ENCODE data around the gene DCN.

DCN gene

DNA sequence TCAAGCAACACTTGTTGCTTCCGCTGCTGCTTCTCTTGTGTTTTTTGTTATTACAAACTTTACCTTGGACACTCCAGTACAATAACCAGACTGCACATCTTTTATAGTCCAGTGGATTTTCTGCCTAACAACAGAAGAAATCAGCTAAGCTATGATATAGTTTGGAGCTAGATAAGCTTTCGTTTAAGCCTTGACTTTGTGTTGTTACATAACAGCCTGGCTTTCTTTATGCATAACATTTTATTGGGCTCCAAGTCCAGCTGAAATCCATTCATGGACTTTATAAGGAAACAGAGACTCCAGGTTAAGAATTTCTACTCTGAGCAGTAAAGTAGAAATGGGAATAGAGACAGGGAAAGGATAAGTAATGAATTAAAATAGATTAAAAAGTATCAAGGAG, 3.5 kb upstream of the DCN start:
- no peak for DNase-seq (ENCODE audit: low read depth)

DNA sequence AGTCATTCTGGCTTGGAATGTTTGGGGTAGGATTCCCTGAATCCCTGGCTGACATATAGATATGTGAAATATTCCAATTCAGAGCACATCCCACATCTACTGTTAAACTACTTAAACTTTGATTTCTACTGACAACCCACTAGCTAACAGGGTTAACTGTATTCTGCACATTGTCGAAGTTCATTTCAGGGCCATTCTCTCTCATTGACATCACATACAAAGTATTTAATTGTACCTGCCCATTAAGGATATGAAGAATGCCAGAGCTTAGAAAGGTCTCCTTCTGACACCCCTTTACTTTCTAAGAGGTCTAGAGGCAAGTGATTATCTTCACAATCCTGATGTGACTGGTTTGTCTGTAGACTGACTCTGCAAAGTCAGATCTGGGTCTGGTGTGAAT, 2.8 kb upstream of the DCN start:
- no peak for DNase-seq (ENCODE audit: low read depth)

DNA sequence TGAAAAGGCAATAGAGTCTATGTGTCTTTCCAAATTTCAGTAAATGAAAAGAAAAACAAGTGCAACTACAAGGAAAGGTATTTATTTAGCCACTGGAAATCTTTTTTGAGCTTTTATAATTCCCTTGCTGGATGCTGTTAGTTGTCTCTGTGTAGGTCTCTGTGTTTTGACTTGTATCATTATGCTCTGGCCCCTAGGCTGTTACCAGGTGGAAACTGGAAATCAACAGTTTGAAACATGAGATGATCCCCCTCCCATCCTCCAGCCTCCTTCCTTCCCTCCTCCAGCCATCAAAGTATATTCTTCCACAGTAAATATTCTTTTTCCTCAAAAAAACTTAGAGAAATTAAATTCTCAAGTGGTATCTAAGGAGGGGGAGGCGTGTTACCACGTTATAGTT, 934 bp upstream of the DCN start:
- DNase-seq (ENCODE audit: low read depth): no peak

DNA sequence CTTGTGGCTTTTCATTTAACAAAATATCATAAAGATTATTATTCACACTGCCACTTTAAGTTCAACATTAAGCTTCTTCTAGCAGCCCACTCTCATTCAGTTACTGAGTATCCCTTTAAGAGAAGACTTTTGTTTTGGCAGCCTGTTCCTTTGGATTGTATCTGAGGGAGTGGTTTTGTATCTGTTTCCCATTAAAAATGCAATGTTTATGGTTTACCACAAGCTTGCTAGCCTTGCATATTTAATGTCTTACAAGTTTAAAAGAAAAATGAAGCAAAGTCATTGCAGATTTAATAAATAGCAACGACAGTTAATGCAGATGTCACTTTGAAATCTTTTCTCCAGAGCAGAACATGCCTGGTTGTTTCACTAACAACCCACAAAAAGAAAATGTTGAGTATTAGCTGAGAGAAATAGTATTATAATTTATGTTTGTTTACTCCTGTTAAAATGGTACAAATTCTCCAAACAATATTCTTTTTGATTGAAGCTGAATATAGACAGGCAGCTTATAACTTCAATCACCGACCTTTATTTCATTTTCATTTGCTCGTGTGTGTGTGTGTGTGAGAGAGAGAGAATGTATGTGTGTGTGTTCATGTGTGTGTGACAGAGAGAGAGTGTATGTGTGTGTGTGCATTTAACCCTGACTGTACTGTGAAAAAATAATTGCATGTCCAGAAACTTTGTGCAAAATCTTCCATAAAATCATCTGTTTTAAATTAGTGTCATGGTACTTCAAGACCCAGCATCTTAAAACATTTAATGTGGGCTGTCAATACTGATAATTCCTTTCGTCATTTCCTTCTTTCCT, 1.8 kb downstream of the DCN start:
- peak; percentile 92 for DNase-seq (ENCODE audit: low read depth)

DNA sequence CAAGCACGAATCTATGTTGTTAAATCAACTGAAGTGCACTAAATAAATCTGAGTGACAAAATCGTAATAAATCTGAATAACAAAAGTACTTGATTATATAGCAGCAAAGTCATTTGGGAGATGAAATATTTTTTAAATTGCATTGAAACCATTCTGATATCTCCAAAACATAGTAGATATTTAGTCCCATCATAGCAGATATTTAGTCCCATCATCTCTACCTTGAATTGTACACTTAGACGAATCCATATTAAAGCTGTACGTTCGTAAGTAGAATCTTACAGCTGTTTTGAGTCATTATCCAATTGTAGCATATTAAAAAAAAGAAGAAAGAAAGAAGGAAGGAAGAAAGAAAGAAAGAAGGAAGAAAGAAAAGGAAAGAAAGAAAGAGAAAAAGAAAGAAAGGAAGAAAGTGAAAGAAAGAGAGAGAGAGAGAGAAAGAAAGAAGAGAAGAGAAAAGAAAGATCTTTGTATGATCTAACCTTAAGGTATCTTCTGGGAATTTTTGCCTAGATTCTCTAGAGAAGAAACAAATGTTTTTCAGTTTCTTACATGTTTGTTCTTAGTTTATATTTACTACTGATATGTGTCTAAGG, 2.6 kb downstream of the DCN start:
- no peak for DNase-seq (ENCODE audit: low read depth)

DNA sequence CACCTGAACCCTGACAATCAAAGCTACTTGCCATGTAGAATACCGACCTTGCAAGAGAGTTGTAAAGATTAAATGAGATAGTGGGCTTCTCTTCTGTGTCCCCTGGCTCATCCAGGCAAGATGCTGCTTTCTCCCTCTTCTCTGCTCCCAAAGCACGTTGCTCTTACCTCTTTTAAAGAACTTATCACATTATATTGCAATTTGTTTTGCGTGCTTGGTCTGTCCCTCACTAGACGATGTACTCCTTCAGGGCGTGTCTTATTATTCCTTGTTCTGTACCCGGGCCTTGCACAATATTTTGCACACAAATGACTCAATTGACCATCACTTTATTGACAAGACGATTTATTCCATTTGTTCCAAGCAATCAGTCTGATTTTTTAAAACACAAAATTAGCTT, 3.3 kb downstream of the DCN start:
- DNase-seq (ENCODE audit: low read depth): peak; percentile 62

DNA sequence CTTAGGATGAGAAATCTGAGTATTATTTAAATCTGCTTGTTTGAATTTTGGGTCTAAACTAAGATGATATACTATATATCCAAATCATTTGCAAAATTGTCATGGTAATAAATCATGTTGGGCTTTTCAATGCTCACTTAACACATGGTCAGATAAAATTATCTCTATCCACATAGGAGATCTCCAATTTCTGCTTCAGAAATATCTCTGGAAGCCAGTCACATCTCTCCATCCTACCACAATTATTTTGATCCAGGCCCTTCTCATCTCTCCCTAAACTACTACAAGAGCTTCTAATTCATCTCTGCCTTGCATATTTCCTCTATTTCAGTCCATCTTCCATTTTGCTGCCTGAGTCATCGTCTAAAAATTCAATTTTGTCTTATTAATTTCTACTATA, 3.8 kb downstream of the DCN start:
- no peak for DNase-seq (ENCODE audit: low read depth)

DNA sequence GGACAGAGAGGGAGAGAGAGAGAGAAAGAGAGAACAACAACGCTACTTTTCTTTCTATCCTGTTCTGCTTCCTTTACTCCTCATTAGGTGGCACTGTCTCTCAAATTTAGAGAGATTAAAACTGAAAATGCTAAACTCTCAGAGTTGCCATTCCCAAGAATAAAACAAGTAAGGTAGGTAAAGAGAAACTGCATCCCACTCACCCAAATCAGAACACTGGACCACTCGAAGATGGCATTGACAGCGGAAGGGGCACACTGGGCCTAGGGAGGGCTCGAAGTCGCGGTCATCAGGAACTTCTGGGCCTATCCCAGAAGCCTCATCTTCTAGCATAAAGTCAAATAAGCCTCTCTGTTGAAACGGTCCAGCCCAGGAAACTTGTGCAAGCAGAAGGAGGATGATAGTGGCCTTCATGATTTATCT, 4.5 kb downstream of the DCN start:
- peak; percentile 58 for DNase-seq (ENCODE audit: low read depth)

DNA sequence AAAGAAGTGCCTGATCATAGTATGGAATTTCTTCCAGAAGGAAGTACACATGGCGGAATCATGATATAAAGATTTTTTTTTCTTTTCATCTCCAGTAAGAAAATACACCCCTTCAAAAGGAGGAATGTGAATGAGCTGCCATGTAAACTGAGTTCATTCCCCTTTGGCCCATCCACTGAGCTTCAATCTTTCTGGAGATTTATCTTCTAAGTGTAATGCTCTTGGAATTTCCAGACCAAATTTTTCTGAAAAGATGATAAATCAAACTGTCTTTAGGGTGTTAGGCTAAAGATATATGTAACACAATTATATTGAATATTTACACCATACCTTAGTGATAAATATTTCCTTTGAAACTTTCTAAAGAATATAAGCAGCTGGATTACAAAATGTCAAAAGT, 5.2 kb downstream of the DCN start:
- DNase-seq (ENCODE audit: low read depth): no peak

DNA sequence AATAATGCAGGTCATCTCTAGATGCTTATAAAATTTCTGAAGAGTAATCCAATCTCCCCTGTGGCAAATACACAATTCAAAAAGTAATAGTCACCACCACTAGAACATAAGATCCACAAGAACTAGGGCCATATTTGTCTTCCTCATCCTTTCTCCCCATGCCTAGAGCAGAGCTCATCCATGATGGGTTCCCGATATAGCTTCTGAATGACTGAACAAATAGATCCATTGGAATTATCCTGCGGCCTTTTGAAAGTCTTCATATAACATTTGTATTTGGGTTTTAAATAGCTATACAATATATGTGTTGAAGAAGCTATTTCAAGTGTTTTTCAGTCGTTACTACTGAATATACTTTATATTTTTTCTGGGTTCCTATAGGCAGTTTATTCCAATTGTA, 5.7 kb downstream of the DCN start:
- no peak for DNase-seq (ENCODE audit: low read depth)

DNA sequence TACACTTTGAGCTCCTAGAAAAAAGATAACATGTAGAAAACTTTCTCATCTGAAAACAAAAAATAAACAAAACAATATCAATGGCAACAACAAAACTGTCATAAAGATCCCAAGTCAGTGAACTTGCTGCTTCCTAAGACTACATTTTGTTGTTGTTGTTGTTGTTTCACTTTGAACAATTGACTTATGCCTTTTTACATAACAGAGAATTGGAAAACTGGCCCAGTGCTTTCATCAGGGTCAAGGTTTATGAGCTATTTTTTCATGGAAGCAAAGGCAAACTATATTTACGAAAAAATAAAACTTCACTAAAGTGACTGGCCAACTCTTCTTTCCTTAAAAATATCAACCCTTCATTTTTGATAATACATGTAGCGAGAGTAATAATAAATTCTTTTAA, 6.3 kb downstream of the DCN start:
- DNase-seq (ENCODE audit: low read depth): no peak

DNA sequence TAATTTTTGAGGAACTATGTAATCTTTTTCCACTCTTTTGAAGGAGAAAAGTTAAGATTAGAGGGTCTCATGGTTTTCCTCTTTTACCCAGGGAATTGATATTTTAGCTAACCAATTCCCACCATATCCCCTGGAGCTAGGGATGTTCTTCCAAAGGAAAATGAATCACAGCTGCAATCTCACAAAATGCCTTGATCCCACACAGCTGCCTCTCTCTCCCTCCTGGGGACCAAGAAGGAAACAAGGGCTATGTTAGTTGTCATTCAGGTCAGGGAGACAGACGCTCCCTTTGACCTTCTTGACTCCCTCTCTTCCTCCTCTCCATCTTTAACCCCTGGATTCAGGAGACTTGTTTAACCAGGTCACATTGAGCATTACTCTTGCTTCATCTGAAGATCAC, 9.5 kb downstream of the DCN start:
- no peak for DNase-seq (ENCODE audit: low read depth)

DNA sequence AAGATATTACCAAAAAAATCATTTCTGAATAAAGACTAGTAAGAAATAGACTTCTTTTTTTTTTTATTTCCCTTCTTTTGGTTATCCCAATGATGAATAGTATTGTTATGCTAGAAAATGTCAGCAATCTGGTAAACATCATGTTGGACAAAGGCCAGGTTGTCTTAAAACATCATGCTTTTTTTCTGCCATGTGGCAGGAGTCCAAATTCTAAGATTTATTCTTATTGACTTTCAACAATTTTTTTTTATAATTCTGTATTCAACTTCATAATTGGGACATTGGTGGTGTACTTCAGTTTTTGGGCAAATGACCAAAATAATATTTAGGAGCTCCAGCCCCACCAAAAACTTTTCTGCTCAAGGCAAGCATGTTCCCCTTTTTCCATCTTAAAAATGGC, 10.5 kb downstream of the DCN start:
- DNase-seq (ENCODE audit: low read depth): peak; percentile 15

DNA sequence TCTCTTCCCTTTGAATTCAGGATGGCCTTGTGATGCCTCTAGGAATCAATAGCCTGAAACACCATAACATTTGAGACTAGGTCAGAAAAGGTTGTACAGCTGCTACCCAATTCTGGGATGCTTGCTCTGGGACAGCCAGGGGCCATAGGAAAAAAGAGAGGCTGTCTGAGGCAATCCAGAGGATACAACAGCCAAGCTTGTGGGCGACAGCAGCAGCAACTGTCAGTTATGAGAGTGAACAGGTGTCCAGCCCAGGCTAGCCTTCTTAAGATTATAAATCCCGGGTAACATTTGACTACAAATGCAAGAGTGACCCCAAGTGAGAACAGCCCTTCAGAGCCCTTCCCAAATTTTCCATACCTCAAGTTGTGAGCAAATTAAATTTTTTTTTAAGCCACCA, 11.1 kb downstream of the DCN start:
- DNase-seq (ENCODE audit: low read depth): no peak

DNA sequence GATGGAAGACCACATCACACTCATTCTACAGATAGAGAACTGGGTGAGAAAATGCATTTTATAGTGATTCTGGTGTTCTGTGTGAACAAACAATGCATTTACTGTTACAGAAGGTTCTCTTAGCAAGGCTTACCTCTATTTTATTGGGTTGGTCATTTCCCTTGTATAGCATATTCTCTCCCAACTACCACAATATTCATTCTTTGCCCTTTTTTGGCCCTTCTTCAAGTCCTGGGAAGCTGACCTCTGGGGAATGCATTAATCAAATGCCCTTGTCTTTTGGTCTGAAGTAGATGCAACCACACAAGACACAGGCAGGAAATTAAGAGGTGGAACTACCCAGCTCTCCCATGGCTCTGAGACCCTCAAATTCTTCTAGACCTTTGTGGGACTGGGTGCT, 19.5 kb downstream of the DCN start:
- DNase-seq (ENCODE audit: low read depth): no peak

DNA sequence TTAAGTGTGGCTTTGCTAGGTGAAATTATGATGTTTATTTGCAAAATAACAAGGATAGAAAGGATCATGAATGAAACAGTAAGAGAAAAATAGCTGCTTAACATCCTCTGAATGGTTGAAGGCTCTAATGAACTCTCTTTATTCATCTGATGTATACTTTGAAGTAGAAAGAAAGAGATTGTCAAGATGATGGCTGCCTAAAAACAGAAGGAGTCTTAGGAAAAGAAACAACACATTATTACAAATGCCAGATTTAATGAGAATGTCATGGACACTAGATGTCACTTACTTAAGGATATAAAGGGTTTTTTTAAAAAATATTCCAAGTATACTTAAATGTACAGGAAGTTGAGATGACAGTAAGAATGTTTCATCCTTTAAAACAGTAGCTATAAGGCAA, 21.6 kb downstream of the DCN start:
- no peak for DNase-seq (ENCODE audit: low read depth)

DNA sequence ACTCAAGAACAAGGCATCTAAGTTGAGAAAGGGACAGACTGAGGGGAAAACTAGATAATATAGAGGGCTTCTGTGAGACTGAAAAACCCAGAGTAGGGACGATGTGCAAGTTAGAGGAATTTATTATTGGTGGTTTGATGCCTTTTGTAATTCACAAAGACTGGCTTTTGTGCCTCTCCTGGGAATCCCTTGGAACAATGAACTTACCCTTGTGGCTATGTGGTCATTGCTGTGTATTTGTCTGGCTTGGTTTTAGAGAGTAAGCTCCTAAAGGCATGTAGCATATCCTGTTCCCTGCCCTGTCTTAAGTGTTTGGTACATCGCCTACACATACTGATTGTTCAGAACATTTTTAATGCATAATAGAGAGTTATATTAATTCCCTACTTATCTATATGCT, 26.6 kb downstream of the DCN start:
- peak; percentile 39 for DNase-seq (ENCODE audit: low read depth)

DNA sequence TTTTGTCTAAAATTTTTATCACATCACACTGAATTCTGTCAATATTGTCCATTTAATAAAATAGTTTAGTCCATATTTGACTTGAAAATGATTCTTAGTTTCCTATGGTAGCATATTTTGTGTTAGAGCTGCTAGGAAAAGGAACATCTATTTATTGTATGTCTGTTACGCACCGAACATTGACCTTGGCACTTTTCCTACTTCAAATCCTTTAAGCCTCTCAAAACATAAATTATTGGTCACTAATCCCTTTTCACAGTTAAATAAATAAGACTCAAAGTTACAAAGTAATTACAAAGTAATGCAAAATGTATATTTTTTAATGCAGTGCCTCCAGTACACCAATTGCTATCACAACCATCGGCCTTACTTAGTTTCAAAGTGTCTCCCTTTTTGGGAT, 28.5 kb downstream of the DCN start:
- DNase-seq (ENCODE audit: low read depth): no peak

DNA sequence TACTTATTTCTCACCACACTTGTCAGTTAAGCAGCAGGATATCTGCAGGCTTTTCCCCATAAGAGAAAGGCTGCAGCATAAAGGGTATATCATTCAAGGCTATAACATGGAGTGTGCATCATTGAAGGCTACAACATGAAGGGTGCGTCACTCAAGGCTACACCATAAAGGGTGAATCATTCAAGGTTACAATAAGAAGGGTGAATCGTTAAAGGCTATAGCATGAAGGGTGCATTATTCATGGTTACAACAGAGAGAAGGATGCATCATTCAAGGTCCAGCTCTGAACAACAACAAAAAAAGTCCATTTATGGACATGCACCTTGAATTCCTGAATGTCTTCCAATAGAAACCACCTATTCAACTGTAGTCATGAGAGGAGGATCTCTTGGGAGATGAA, 38.6 kb downstream of the DCN start:
- no peak for DNase-seq (ENCODE audit: low read depth)

DNA sequence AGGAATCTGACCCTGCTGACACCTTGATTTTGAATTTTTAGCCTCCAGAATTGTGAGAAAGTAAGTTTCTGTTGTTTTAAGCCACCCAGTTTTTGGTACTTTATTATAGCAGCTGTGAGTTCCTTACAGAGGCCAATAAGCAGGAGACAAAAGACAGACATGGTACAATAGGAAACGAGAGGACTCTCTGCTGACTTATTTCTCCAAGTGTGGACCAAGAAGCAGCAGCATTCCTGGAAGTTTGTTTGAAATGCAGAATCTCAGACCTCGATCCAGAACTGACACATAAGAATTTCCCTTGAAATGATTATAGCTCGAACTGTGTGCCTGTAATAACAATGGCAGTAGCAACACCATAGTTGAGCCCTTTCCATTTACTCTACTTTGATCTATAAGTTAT, 39.4 kb downstream of the DCN start:
- DNase-seq (ENCODE audit: low read depth): no peak

DNA sequence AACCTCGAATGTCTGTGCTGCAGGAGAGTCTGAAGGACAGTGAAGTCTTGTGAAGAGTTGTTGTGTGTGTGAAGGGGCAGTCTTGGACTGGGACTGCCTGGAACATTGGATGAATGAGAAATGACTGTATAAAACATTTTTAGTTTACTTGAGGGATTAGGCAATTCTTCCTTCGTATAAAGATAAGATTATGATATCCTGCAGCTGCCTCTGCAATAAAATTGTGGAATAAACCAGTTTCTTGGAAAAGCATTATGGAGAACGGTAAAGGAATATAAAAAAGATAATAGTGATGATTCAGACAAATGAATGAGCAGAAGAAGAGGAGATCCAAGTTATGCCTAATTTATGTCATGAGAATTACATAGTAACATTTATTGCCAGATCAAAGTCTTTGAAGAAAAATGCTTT, 40.4 kb downstream of the DCN start:
- DNase-seq (ENCODE audit: low read depth): peak; percentile 28

DNA sequence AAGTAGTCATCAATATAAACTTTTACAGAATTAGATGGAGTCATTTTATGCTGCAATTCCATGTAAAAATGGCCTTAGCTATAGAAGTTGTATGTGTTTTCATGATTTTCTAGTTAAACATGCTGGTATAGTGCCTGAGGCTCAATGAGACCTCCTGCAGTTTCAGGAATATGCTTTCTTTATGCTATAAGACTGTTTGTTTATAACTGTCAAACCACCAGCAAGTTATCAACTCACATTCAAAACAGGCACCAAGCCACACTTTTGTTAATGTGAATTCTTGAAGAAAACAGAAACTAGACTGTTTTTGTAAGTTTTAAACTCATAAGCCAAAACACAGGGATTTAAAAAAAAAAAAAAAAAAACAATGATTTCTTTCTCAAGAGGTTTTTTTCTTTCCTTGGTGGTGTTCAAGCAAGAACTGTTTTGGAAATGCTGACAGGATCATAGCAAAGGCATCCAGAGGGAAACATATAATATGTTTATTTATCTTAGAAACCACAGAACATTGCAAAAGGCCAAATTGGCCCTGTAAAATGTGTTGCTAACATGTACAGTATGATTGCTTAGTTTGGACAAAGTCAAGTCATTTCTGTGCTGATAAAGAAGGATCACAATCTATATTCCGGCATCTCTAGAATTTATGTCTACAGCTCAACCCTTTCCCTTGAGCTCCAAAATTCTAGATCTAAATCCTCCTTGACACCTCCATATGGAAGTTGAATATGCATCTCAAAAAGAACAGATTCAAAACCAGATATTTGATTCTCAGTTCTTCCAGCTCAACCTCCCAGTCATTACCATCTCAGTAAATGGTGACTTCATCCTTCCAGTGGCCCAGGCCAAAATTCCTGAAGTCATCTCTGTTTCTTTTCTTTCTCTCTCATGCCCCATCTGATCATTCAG, 42.3 kb downstream of the DCN start:
- DNase-seq (ENCODE audit: low read depth): peak; percentile 95

DNA sequence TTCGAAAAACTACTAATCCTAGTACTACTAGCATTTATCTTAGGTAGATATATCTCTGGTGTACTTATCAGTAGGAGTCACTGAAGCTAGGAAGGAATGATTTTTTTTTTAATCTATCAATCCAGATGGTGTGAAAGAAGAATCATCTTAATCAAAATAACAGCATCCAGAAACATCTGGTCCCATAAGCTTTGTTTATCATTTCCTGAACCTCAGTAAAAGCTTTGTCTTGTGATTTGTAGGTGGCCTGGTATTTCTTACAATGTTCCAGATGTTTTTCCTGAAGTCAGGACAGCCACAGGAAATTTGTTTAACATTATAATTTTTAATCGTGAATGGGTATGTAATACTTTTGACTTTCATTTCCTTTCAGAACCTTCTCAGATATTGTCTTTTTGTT, 43.3 kb downstream of the DCN start:
- DNase-seq (ENCODE audit: low read depth): no peak
